IMR-90 (cell line): ENCODE measurements around the gene CDH26. TPM values are rescaled to one million over a fixed set of nuclear protein-coding genes. Genes with fewer than 3 reads are reported as not detected.

Experiments used
- ATAC-seq: fragments of 200-7000 bp; cut with Tn5 transposase; 2 replicates; pipeline ENCODE4 v1.9.1; 2020; ENCODE audit warnings: low read depth, mild to moderate bottlenecking, moderate library complexity
- BruUV-seq: library from RNA; stranded (reverse); fragments of 400-500 nt; replicated peaks from 2 replicates; lab custom pipeline; 2021; lab: Mats Ljungman, UMichigan
- CTCF ChIA-PET: fragments of 300-600 bp; formaldehyde crosslinking; extraction: SDS; loops from one replicate; lab custom pipeline; 2021; ENCODE audit warnings: antibody characterized with exemption; lab: Yijun Ruan, JAX
- POLR2A ChIA-PET: fragments of 300-600 bp; sonication (Branson Sonifier 250); formaldehyde crosslinking; loops from one replicate; lab custom pipeline; 2022; ENCODE audit warnings: antibody characterized with exemption; ENCODE audit not compliant: unreplicated experiment; lab: Charles Lee
- DNase-seq: peaks from one replicate; pipeline ENCODE4 v3.0.0; 2013
- H2AFZ ChIP-seq: replicated peaks from 2 replicates; pipeline ENCODE3; 2013; ENCODE audit warnings: low read length, mild to moderate bottlenecking; ENCODE audit not compliant: poor library complexity
- H2AK5ac ChIP-seq: 2 replicates; pipeline ENCODE4 v1.6.1; 2013; ENCODE audit warnings: low read depth, low read length, inconsistent platforms
- H2AK9ac ChIP-seq: replicated peaks from 2 replicates; pipeline ENCODE3; 2013; ENCODE audit warnings: mild to moderate bottlenecking, low read depth, low read length, moderate library complexity; ENCODE audit not compliant: poor library complexity
- H2BK120ac ChIP-seq: 2 replicates; pipeline ENCODE4 v1.6.1; 2013; ENCODE audit warnings: low read depth, low read length, inconsistent platforms
- H2BK15ac ChIP-seq: 3 replicates; pipeline ENCODE4 v1.6.1; 2013; ENCODE audit warnings: low read depth, low read length, inconsistent platforms
- H2BK20ac ChIP-seq: 2 replicates; pipeline ENCODE4 v1.6.1; 2013; ENCODE audit warnings: low read depth, mild to moderate bottlenecking, inconsistent platforms, low read length, moderate library complexity
- H2BK5ac ChIP-seq: 2 replicates; pipeline ENCODE4 v1.6.1; 2013; ENCODE audit warnings: mild to moderate bottlenecking, low read depth, low read length, inconsistent platforms; ENCODE audit not compliant: poor library complexity, severe bottlenecking
- H3K14ac ChIP-seq: replicated peaks from 2 replicates; pipeline ENCODE4 v1.6.1; 2013; ENCODE audit warnings: low read depth, low read length, inconsistent platforms
- H3K18ac ChIP-seq: 2 replicates; pipeline ENCODE4 v1.6.1; 2013; ENCODE audit warnings: low read depth, low read length, control low read depth
- H3K23ac ChIP-seq: 2 replicates; pipeline ENCODE4 v1.6.1; 2013; ENCODE audit warnings: low read depth, low read length, inconsistent platforms
- H3K27ac ChIP-seq: 2 replicates; pipeline ENCODE4 v1.5.1; 2013; ENCODE audit warnings: mild to moderate bottlenecking, control low read depth, low read length; ENCODE audit not compliant: insufficient read depth
- H3K27me3 ChIP-seq: 2 replicates; pipeline ENCODE4 v1.6.1; 2013; ENCODE audit warnings: low read length; ENCODE audit not compliant: control insufficient read depth, insufficient read depth
- H3K36me3 ChIP-seq: 2 replicates; pipeline ENCODE4 v1.6.1; 2013; ENCODE audit warnings: low read length, mixed read lengths; ENCODE audit not compliant: control insufficient read depth, insufficient read depth
- H3K4ac ChIP-seq: 2 replicates; pipeline ENCODE4 v1.6.1; 2013; ENCODE audit warnings: low read depth, low read length, inconsistent platforms
- H3K4me1 ChIP-seq: 2 replicates; pipeline ENCODE4 v1.6.1; 2013; ENCODE audit warnings: low read length, mixed read lengths; ENCODE audit not compliant: control insufficient read depth, insufficient read depth
- H3K4me2 ChIP-seq: 2 replicates; pipeline ENCODE4 v1.6.1; 2013; ENCODE audit warnings: low read depth, mild to moderate bottlenecking, control low read depth, low read length, moderate library complexity
- H3K4me3 ChIP-seq: 2 replicates; pipeline ENCODE4 v1.5.1; 2013; ENCODE audit warnings: low read depth, mild to moderate bottlenecking, control low read depth, low read length, moderate library complexity; ENCODE audit not compliant: insufficient read depth
- H3K56ac ChIP-seq: 2 replicates; pipeline ENCODE4 v1.6.1; 2013; ENCODE audit warnings: low read length, inconsistent platforms; ENCODE audit not compliant: insufficient read depth; ENCODE audit errors: extremely low read depth
- H3K79me1 ChIP-seq, 2 experiments: 2 replicates each; pipeline ENCODE4 v1.6.1; 2013; ENCODE audit warnings: low read length in 2 of 2, inconsistent platforms in 1 of 2, low read depth in 1 of 2
- H3K9ac ChIP-seq: 2 replicates; pipeline ENCODE4 v1.6.1; 2013; ENCODE audit warnings: low read depth, low read length, control low read depth
- H3K9me1 ChIP-seq: 2 replicates; pipeline ENCODE4 v1.6.1; 2013; ENCODE audit warnings: low read length, inconsistent platforms; ENCODE audit not compliant: insufficient read depth
- H3K9me3 ChIP-seq: 2 replicates; pipeline ENCODE4 v1.6.1; 2013; ENCODE audit warnings: low read length; ENCODE audit not compliant: control insufficient read depth, insufficient read depth
- H4K20me1 ChIP-seq: 2 replicates; pipeline ENCODE4 v1.6.1; 2013; ENCODE audit warnings: low read length, inconsistent platforms; ENCODE audit not compliant: insufficient read depth
- H4K5ac ChIP-seq: 2 replicates; pipeline ENCODE4 v1.6.1; 2013; ENCODE audit warnings: mild to moderate bottlenecking, low read depth, low read length, control low read depth
- H4K8ac ChIP-seq, 2 experiments: 2 replicates each; pipeline ENCODE4 v1.6.1; 2013; ENCODE audit warnings: low read depth in 2 of 2, low read length in 2 of 2, control low read depth in 1 of 2, inconsistent platforms in 1 of 2
- H4K91ac ChIP-seq: 2 replicates; pipeline ENCODE4 v1.6.1; 2013; ENCODE audit warnings: low read depth, low read length, inconsistent platforms; ENCODE audit not compliant: insufficient read depth
- CEBPB ChIP-seq: IDR thresholded peaks from 2 replicates; pipeline ENCODE4 v1.6.1; 2012; ENCODE audit warnings: low read depth, low read length, improper control_type of control experiment
- CHD1 ChIP-seq: IDR thresholded peaks from 2 replicates; pipeline ENCODE4 v1.6.1; 2012; ENCODE audit warnings: low read depth, low read length, improper control_type of control experiment
- CTCF ChIP-seq: conservative IDR thresholded peaks from 2 replicates; pipeline ENCODE4 v1.5.1; 2012; ENCODE audit warnings: mild to moderate bottlenecking, low read depth, low read length, improper control_type of control experiment
- FOS ChIP-seq: fragments of 150-350 bp; IDR thresholded peaks from 2 replicates; pipeline ENCODE4 v1.6.1; 2016; ENCODE audit warnings: low read depth, low read length
- POLR2A ChIP-seq: IDR thresholded peaks from 2 replicates; pipeline ENCODE4 v1.6.1; 2012; ENCODE audit warnings: mild to moderate bottlenecking, low read depth, low read length
- RAD21 ChIP-seq: IDR thresholded peaks from 2 replicates; pipeline ENCODE4 v1.6.1; 2012; ENCODE audit warnings: low read length, improper control_type of control experiment
- RFX5 ChIP-seq: IDR thresholded peaks from 2 replicates; pipeline ENCODE4 v1.8.0; 2012; ENCODE audit warnings: low read depth, mild to moderate bottlenecking, low read length, moderate library complexity
- SMC3 ChIP-seq: fragments of 150-350 bp; IDR thresholded peaks from 2 replicates; pipeline ENCODE4 v1.6.1; 2016; ENCODE audit warnings: low read depth, mild to moderate bottlenecking, antibody characterized with exemption, low read length, moderate library complexity
- USF2 ChIP-seq: fragments of 150-350 bp; IDR thresholded peaks from 2 replicates; pipeline ENCODE4 v1.6.1; 2017; ENCODE audit warnings: mild to moderate bottlenecking, antibody characterized with exemption, low read length, low read depth
- WGBS, 2 experiments: methylation state at CpG; one replicate each; pipeline versions ENCODE4 v1.1.5 to v1.1.7; 2013; ENCODE audit warnings: missing lambda C conversion rate in 2 of 2; ENCODE audit not compliant: insufficient read length in 1 of 2; ENCODE audit errors: extremely low coverage in 2 of 2; 5-methylcytosine and 5-hydroxymethylcytosine counted together
- dilution Hi-C: fragments of 300-500 bp; cut with HindIII; formaldehyde crosslinking; loops from one replicate; pipeline ENCODE4 v1.14.3; 2018; ENCODE audit warnings: low sequenced_read_pairs; ENCODE audit not compliant: unreplicated experiment
- in situ Hi-C: fragments of 300-500 bp; cut with MboI; formaldehyde crosslinking; loops from 3 replicates; pipeline ENCODE4 v1.14.3; 2019; ENCODE audit warnings: low sequenced_read_pairs, inconsistent platforms, mixed read lengths
- intact Hi-C: fragments of 100-400 bp; cut with micrococcal nuclease; formaldehyde crosslinking; loops from 2 replicates; pipeline ENCODE4 v1.10.0; 2022
- polyA plus RNA-seq, 3 experiments: library from polyadenylated mRNA; depleted of rRNA; stranded (reverse); fragments of >200 nt; gene quantifications; 2 replicates each; pipeline ENCODE4 v1.2.3, GENCODE V29; 2012; ENCODE audit warnings: low replicate concordance in 1 of 3
- total RNA-seq: library from RNA; depleted of rRNA; stranded (reverse); fragments of >200 nt; gene quantifications from 2 replicates; pipeline ENCODE4 v1.2.3, GENCODE V29; 2012

CDH26 gene
- total and polyA plus RNA-seq, 2 of the 4 experiments (the other 2 are of a cell fraction), result not detected

GRCh38 chr20:60035486-60035885 is 77.3 kb downstream of the CDH26 start:
- Histone ChIP-seq H3K4me3 (no peak overlapping the region), H2BK15ac (no peak overlapping the region), H3K18ac (no peak overlapping the region), H4K5ac (no peak overlapping the region), H3K9me1 (peaks cover 3% of the 10 kb centered on the region), H3K4me1 (peaks cover 2% of the 10 kb centered on the region; the same call in 1 of the 2 replicates), H2BK20ac (no peak overlapping the region), H3K9me3 (peaks cover 1% of the 10 kb centered on the region), H2AK9ac (no peak overlapping the region), H2AK5ac (no peak overlapping the region), H3K27me3 (peaks cover 4% of the 10 kb centered on the region; the same call in 1 of the 2 replicates), H3K27ac (no peak overlapping the region), H3K79me1 (no peaks in the 10 kb centered on the region), H3K14ac (no peak overlapping the region), H2BK5ac (no peak overlapping the region), H4K20me1 (no peaks in the 10 kb centered on the region), H3K56ac (no peak overlapping the region), H3K23ac (no peak overlapping the region), H2BK120ac (no peak overlapping the region), H3K36me3 (no peaks in the 10 kb centered on the region), H3K4me2 (no peak overlapping the region), H2AFZ (no peak overlapping the region), H4K91ac (no peak overlapping the region), H4K8ac (no peak overlapping the region), H3K9ac (no peak overlapping the region), H3K4ac (no peak overlapping the region)
- ChIA-PET POLR2A (no interaction called here), CTCF (interaction anchor here (0.6 kb wide), 1 partner anchor 9 kb away, joined by 4 read pairs; no protein-coding TSS in a partner anchor)
- in situ Hi-C loops (no loop called here), intact Hi-C loops (no loop called here), dilution Hi-C loops (no loop called here)
- ATAC-seq, result no peak
- no TSS peak for BruUV-seq
- WGBS, 2 experiments, result no CpG with 5 or more reads among the region's 6 CpGs
- DNase-seq, result no peak
- no peak for TF ChIP-seq RFX5
- no peak for TF ChIP-seq CEBPB
- no peak for TF ChIP-seq SMC3
- TF ChIP-seq POLR2A, result no peak
- TF ChIP-seq USF2, result no peak
- TF ChIP-seq CTCF, result no peak
- TF ChIP-seq FOS, result no peak
- TF ChIP-seq CHD1, result no peak
- TF ChIP-seq RAD21, result no peak
